IMR-90 (cell line): ENCODE data around the gene NPHP4. TPM values are rescaled to one million over a fixed set of nuclear protein-coding genes. Genes with fewer than 3 reads are reported as not detected.

Source experiments
- ATAC-seq: fragments of 200-7000 bp; cut with Tn5 transposase; 2 replicates; pipeline ENCODE4 v1.9.1; 2020; ENCODE audit warnings: low read depth, mild to moderate bottlenecking, moderate library complexity
- BruUV-seq: library from RNA; stranded (reverse); fragments of 400-500 nt; replicated peaks from 2 replicates; lab custom pipeline; 2021; lab: Mats Ljungman, UMichigan
- CTCF ChIA-PET: fragments of 300-600 bp; formaldehyde crosslinking; extraction: SDS; loops from one replicate; lab custom pipeline; 2021; ENCODE audit warnings: antibody characterized with exemption; lab: Yijun Ruan, JAX
- POLR2A ChIA-PET: fragments of 300-600 bp; sonication (Branson Sonifier 250); formaldehyde crosslinking; loops from one replicate; lab custom pipeline; 2022; ENCODE audit warnings: antibody characterized with exemption; ENCODE audit not compliant: unreplicated experiment; lab: Charles Lee
- DNase-seq: peaks from one replicate; pipeline ENCODE4 v3.0.0; 2013
- H2AFZ ChIP-seq: replicated peaks from 2 replicates; pipeline ENCODE3; 2013; ENCODE audit warnings: low read length, mild to moderate bottlenecking; ENCODE audit not compliant: poor library complexity
- H2AK5ac ChIP-seq: 2 replicates; pipeline ENCODE4 v1.6.1; 2013; ENCODE audit warnings: low read depth, low read length, inconsistent platforms
- H2AK9ac ChIP-seq: replicated peaks from 2 replicates; pipeline ENCODE3; 2013; ENCODE audit warnings: mild to moderate bottlenecking, low read depth, low read length, moderate library complexity; ENCODE audit not compliant: poor library complexity
- H2BK120ac ChIP-seq: 2 replicates; pipeline ENCODE4 v1.6.1; 2013; ENCODE audit warnings: low read depth, low read length, inconsistent platforms
- H2BK15ac ChIP-seq: 3 replicates; pipeline ENCODE4 v1.6.1; 2013; ENCODE audit warnings: low read depth, low read length, inconsistent platforms
- H2BK20ac ChIP-seq: 2 replicates; pipeline ENCODE4 v1.6.1; 2013; ENCODE audit warnings: low read depth, mild to moderate bottlenecking, inconsistent platforms, low read length, moderate library complexity
- H2BK5ac ChIP-seq: 2 replicates; pipeline ENCODE4 v1.6.1; 2013; ENCODE audit warnings: mild to moderate bottlenecking, low read depth, low read length, inconsistent platforms; ENCODE audit not compliant: poor library complexity, severe bottlenecking
- H3K14ac ChIP-seq: replicated peaks from 2 replicates; pipeline ENCODE4 v1.6.1; 2013; ENCODE audit warnings: low read depth, low read length, inconsistent platforms
- H3K18ac ChIP-seq: 2 replicates; pipeline ENCODE4 v1.6.1; 2013; ENCODE audit warnings: low read depth, low read length, control low read depth
- H3K23ac ChIP-seq: 2 replicates; pipeline ENCODE4 v1.6.1; 2013; ENCODE audit warnings: low read depth, low read length, inconsistent platforms
- H3K27ac ChIP-seq: 2 replicates; pipeline ENCODE4 v1.5.1; 2013; ENCODE audit warnings: mild to moderate bottlenecking, control low read depth, low read length; ENCODE audit not compliant: insufficient read depth
- H3K27me3 ChIP-seq: 2 replicates; pipeline ENCODE4 v1.6.1; 2013; ENCODE audit warnings: low read length; ENCODE audit not compliant: control insufficient read depth, insufficient read depth
- H3K36me3 ChIP-seq: 2 replicates; pipeline ENCODE4 v1.6.1; 2013; ENCODE audit warnings: low read length, mixed read lengths; ENCODE audit not compliant: control insufficient read depth, insufficient read depth
- H3K4ac ChIP-seq: 2 replicates; pipeline ENCODE4 v1.6.1; 2013; ENCODE audit warnings: low read depth, low read length, inconsistent platforms
- H3K4me1 ChIP-seq: 2 replicates; pipeline ENCODE4 v1.6.1; 2013; ENCODE audit warnings: low read length, mixed read lengths; ENCODE audit not compliant: control insufficient read depth, insufficient read depth
- H3K4me2 ChIP-seq: 2 replicates; pipeline ENCODE4 v1.6.1; 2013; ENCODE audit warnings: low read depth, mild to moderate bottlenecking, control low read depth, low read length, moderate library complexity
- H3K4me3 ChIP-seq: 2 replicates; pipeline ENCODE4 v1.5.1; 2013; ENCODE audit warnings: low read depth, mild to moderate bottlenecking, control low read depth, low read length, moderate library complexity; ENCODE audit not compliant: insufficient read depth
- H3K56ac ChIP-seq: 2 replicates; pipeline ENCODE4 v1.6.1; 2013; ENCODE audit warnings: low read length, inconsistent platforms; ENCODE audit not compliant: insufficient read depth; ENCODE audit errors: extremely low read depth
- H3K79me1 ChIP-seq, 2 experiments: 2 replicates each; pipeline ENCODE4 v1.6.1; 2013; ENCODE audit warnings: low read length in 2 of 2, inconsistent platforms in 1 of 2, low read depth in 1 of 2
- H3K9ac ChIP-seq: 2 replicates; pipeline ENCODE4 v1.6.1; 2013; ENCODE audit warnings: low read depth, low read length, control low read depth
- H3K9me1 ChIP-seq: 2 replicates; pipeline ENCODE4 v1.6.1; 2013; ENCODE audit warnings: low read length, inconsistent platforms; ENCODE audit not compliant: insufficient read depth
- H3K9me3 ChIP-seq: 2 replicates; pipeline ENCODE4 v1.6.1; 2013; ENCODE audit warnings: low read length; ENCODE audit not compliant: control insufficient read depth, insufficient read depth
- H4K20me1 ChIP-seq: 2 replicates; pipeline ENCODE4 v1.6.1; 2013; ENCODE audit warnings: low read length, inconsistent platforms; ENCODE audit not compliant: insufficient read depth
- H4K5ac ChIP-seq: 2 replicates; pipeline ENCODE4 v1.6.1; 2013; ENCODE audit warnings: mild to moderate bottlenecking, low read depth, low read length, control low read depth
- H4K8ac ChIP-seq, 2 experiments: 2 replicates each; pipeline ENCODE4 v1.6.1; 2013; ENCODE audit warnings: low read depth in 2 of 2, low read length in 2 of 2, control low read depth in 1 of 2, inconsistent platforms in 1 of 2
- H4K91ac ChIP-seq: 2 replicates; pipeline ENCODE4 v1.6.1; 2013; ENCODE audit warnings: low read depth, low read length, inconsistent platforms; ENCODE audit not compliant: insufficient read depth
- FOS ChIP-seq: fragments of 150-350 bp; IDR thresholded peaks from 2 replicates; pipeline ENCODE4 v1.6.1; 2016; ENCODE audit warnings: low read depth, low read length
- MAZ ChIP-seq: IDR thresholded peaks from 2 replicates; pipeline ENCODE4 v1.6.1; 2012; ENCODE audit warnings: low read depth, mild to moderate bottlenecking, low read length, improper control_type of control experiment, moderate library complexity, borderline replicate concordance
- MXI1 ChIP-seq: IDR thresholded peaks from 2 replicates; pipeline ENCODE4 v1.6.1; 2012; ENCODE audit warnings: low read depth, mild to moderate bottlenecking, low read length, moderate library complexity, borderline replicate concordance
- WGBS, 2 experiments: methylation state at CpG; one replicate each; pipeline versions ENCODE4 v1.1.5 to v1.1.7; 2013; ENCODE audit warnings: missing lambda C conversion rate in 2 of 2; ENCODE audit not compliant: insufficient read length in 1 of 2; ENCODE audit errors: extremely low coverage in 2 of 2; 5-methylcytosine and 5-hydroxymethylcytosine counted together
- dilution Hi-C: fragments of 300-500 bp; cut with HindIII; formaldehyde crosslinking; loops from one replicate; pipeline ENCODE4 v1.14.3; 2018; ENCODE audit warnings: low sequenced_read_pairs; ENCODE audit not compliant: unreplicated experiment
- in situ Hi-C: fragments of 300-500 bp; cut with MboI; formaldehyde crosslinking; loops from 3 replicates; pipeline ENCODE4 v1.14.3; 2019; ENCODE audit warnings: low sequenced_read_pairs, inconsistent platforms, mixed read lengths
- intact Hi-C: fragments of 100-400 bp; cut with micrococcal nuclease; formaldehyde crosslinking; loops from 2 replicates; pipeline ENCODE4 v1.10.0; 2022
- polyA plus RNA-seq, 3 experiments: library from polyadenylated mRNA; depleted of rRNA; stranded (reverse); fragments of >200 nt; gene quantifications; 2 replicates each; pipeline ENCODE4 v1.2.3, GENCODE V29; 2012; ENCODE audit warnings: low replicate concordance in 1 of 3
- total RNA-seq: library from RNA; depleted of rRNA; stranded (reverse); fragments of >200 nt; gene quantifications from 2 replicates; pipeline ENCODE4 v1.2.3, GENCODE V29; 2012
- TF ChIP-seq, protein P1 (sequence below): fragments of 150-350 bp; IDR thresholded peaks from 2 replicates; pipeline ENCODE4 v1.6.1; 2017; ENCODE audit warnings: mild to moderate bottlenecking, antibody characterized with exemption, low read length, low read depth

The NPHP4 gene
- total and polyA plus RNA-seq, 2 of the 4 experiments (the other 2 are of a cell fraction), result 2.0 to 5.5 TPM

DNA sequence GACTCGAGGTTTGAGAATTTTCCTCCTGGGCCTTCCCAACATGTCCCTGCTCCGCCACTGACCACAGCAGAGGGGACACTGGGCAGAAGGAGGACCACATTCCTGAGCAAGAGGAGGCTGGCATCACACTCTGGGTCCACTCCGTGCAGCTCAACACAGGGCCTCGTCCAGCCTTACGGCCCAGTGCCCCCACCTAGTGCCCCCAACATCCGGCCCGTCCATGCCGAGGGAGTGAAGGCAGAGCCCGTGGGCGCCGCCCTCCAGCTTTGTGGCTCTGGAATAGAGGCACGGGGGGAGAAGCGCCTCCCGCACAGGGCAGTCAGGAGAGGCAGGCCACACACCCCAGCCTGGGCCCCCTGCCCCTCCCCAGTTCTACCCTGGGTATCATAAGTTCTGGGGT is 158.3 kb downstream of the NPHP4 start:
- no peak overlapping the region for H3K23ac ChIP-seq
- no peak overlapping the region for H3K4me3 ChIP-seq
- ATAC-seq, result no peak
- no peak overlapping the region for H4K5ac ChIP-seq
- H4K20me1 ChIP-seq, result no peaks in the 10 kb centered on the region
- H3K56ac ChIP-seq, result no peak overlapping the region
- no peak overlapping the region for H2BK5ac ChIP-seq
- H3K27ac ChIP-seq, result no peak overlapping the region
- intact Hi-C loops, result no loop called here
- no peaks in the 10 kb centered on the region for H3K79me1 ChIP-seq
- ChIA-PET CTCF (no interaction called here), POLR2A (no interaction called here)
- no peak overlapping the region for H2BK120ac ChIP-seq
- H3K4ac ChIP-seq, result no peak overlapping the region
- H2BK15ac ChIP-seq, result no peak overlapping the region
- no peaks in the 10 kb centered on the region for H3K4me1 ChIP-seq
- H3K4me2 ChIP-seq, result no peak overlapping the region
- no peaks in the 10 kb centered on the region for H3K9me1 ChIP-seq
- no peaks in the 10 kb centered on the region for H3K27me3 ChIP-seq
- no peak for DNase-seq
- no peak overlapping the region for H3K18ac ChIP-seq
- H3K9me3 ChIP-seq, result peaks cover 12% of the 10 kb centered on the region
- in situ Hi-C loops, result no loop called here
- H4K8ac ChIP-seq, result no peak overlapping the region
- TF ChIP-seq MXI1, result no peak
- TF ChIP-seq, protein P1, sequence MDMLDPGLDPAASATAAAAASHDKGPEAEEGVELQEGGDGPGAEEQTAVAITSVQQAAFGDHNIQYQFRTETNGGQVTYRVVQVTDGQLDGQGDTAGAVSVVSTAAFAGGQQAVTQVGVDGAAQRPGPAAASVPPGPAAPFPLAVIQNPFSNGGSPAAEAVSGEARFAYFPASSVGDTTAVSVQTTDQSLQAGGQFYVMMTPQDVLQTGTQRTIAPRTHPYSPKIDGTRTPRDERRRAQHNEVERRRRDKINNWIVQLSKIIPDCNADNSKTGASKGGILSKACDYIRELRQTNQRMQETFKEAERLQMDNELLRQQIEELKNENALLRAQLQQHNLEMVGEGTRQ, result no peak
- TF ChIP-seq MAZ, result no peak
- no peak for TF ChIP-seq FOS
- H2AK9ac ChIP-seq, result no peak overlapping the region
- no peak overlapping the region for H2BK20ac ChIP-seq
- no peak overlapping the region for H2AK5ac ChIP-seq
- dilution Hi-C loops, result no loop called here
- WGBS, 2 experiments, result 80% methylated on average over 2 of the region's 14 CpGs; no CpG with 5 or more reads in 1 of the 2 experiments
- H4K91ac ChIP-seq, result no peak overlapping the region
- no peak overlapping the region for H3K9ac ChIP-seq
- no peaks in the 10 kb centered on the region for H3K36me3 ChIP-seq
- no peak overlapping the region for H2AFZ ChIP-seq
- BruUV-seq, result no TSS peak
- no peak overlapping the region for H3K14ac ChIP-seq
